ENCODE data around the gene ATOH8.
"Not testable (repeated sequence)": the region's sequence is repeated elsewhere in the genome, so short reads cannot be mapped to it uniquely, and the experiment has no call there.

The ATOH8 gene

GRCh38 chr2:85753525-85754312, at the start of gene ATOH8:
ATOH8 (plus strand) TSS chr2:85753991; CDS start chr2:85754190, 199 bp downstream.
- DNase-seq (ENCODE audit: extremely low read depth in 1 of 2, low read depth in 1 of 2) = no peak

GRCh38 chr2:85704038-85704437, 49.8 kb upstream of the ATOH8 start:
- no peak for DNase-seq (ENCODE audit: extremely low read depth in 1 of 2, low read depth in 1 of 2)

- DNase-seq (ENCODE audit: extremely low read depth in 1 of 2, low read depth in 1 of 2) = no peak
Observed at GRCh38 chr2:85704800-85705679, 48.8 kb upstream of the ATOH8 start.

- DNase-seq (ENCODE audit: extremely low read depth in 1 of 2, low read depth in 1 of 2) = no peak
Observed at GRCh38 chr2:85705680-85706039, 48.1 kb upstream of the ATOH8 start.

- no peak for DNase-seq (ENCODE audit: extremely low read depth in 1 of 2, low read depth in 1 of 2)
Observed at GRCh38 chr2:85706063-85706462, 47.7 kb upstream of the ATOH8 start.

- DNase-seq (ENCODE audit: extremely low read depth in 1 of 2, low read depth in 1 of 2) = no peak
Observed at GRCh38 chr2:85706599-85707296, 47.0 kb upstream of the ATOH8 start.

GRCh38 chr2:85707304-85707703, 46.5 kb upstream of the ATOH8 start:
- DNase-seq (ENCODE audit: extremely low read depth in 1 of 2, low read depth in 1 of 2) = no peak

- DNase-seq (ENCODE audit: extremely low read depth in 1 of 2, low read depth in 1 of 2) = no peak
Observed at GRCh38 chr2:85708641-85709040, 45.1 kb upstream of the ATOH8 start.

GRCh38 chr2:85709401-85709811, 44.4 kb upstream of the ATOH8 start:
- no peak for DNase-seq (ENCODE audit: extremely low read depth in 1 of 2, low read depth in 1 of 2)

GRCh38 chr2:85710687-85711577, 42.9 kb upstream of the ATOH8 start:
- no peak for DNase-seq (ENCODE audit: extremely low read depth in 1 of 2, low read depth in 1 of 2)

- no peak for DNase-seq (ENCODE audit: extremely low read depth in 1 of 2, low read depth in 1 of 2)
Observed at GRCh38 chr2:85711578-85712060, 42.2 kb upstream of the ATOH8 start.

GRCh38 chr2:85712336-85712735, 41.5 kb upstream of the ATOH8 start:
- no peak for DNase-seq (ENCODE audit: extremely low read depth in 1 of 2, low read depth in 1 of 2)

GRCh38 chr2:85712849-85713612, 40.8 kb upstream of the ATOH8 start:
- no peak for DNase-seq (ENCODE audit: extremely low read depth in 1 of 2, low read depth in 1 of 2)

GRCh38 chr2:85713836-85714235, 40.0 kb upstream of the ATOH8 start:
- DNase-seq (ENCODE audit: extremely low read depth in 1 of 2, low read depth in 1 of 2) = no peak

GRCh38 chr2:85714421-85714820, 39.4 kb upstream of the ATOH8 start:
- DNase-seq (ENCODE audit: extremely low read depth in 1 of 2, low read depth in 1 of 2) = not testable (repeated sequence)

GRCh38 chr2:85714841-85715240, 39.0 kb upstream of the ATOH8 start:
- DNase-seq (ENCODE audit: extremely low read depth in 1 of 2, low read depth in 1 of 2) = no peak

- no peak for DNase-seq (ENCODE audit: extremely low read depth in 1 of 2, low read depth in 1 of 2)
Observed at GRCh38 chr2:85716346-85716914, 37.4 kb upstream of the ATOH8 start.

GRCh38 chr2:85717308-85718008, 36.3 kb upstream of the ATOH8 start:
- no peak for DNase-seq (ENCODE audit: extremely low read depth in 1 of 2, low read depth in 1 of 2)

- no peak for DNase-seq (ENCODE audit: extremely low read depth in 1 of 2, low read depth in 1 of 2)
Observed at GRCh38 chr2:85718009-85718391, 35.8 kb upstream of the ATOH8 start.

All from activated CD8-positive, alpha-beta memory T cell treated with anti-CD3 and anti-CD28 coated beads for 1 hour (primary cell).